GM06990 (cell line): Measurements from ENCODE around the gene ASGR1.

Source experiments
- DNase-seq: peaks from one replicate; pipeline ENCODE4 v3.0.0-alpha.2; 2011; ENCODE audit not compliant: insufficient read length; ENCODE audit errors: extremely low read depth
- H3K27me3 ChIP-seq: replicated peaks from 2 replicates; pipeline ENCODE4 v1.6.0; 2011; ENCODE audit warnings: low read length; ENCODE audit not compliant: control insufficient read depth, insufficient read depth
- H3K36me3 ChIP-seq: 2 replicates; pipeline ENCODE4 v1.5.1; 2011; ENCODE audit warnings: low read length; ENCODE audit not compliant: control insufficient read depth, insufficient read depth
- H3K4me3 ChIP-seq: replicated peaks from 2 replicates; pipeline ENCODE4 v1.5.1; 2011; ENCODE audit warnings: low read depth, mild to moderate bottlenecking, control low read depth, low read length
- CTCF ChIP-seq: IDR thresholded peaks from 2 replicates; pipeline ENCODE4 v1.5.1; 2011; ENCODE audit warnings: low read length, control low read depth, mild to moderate bottlenecking, inconsistent platforms; ENCODE audit not compliant: insufficient read depth, poor library complexity, severe bottlenecking

The ASGR1 gene

GRCh38 chr17:7179317-7180254 lies at the start of gene ASGR1:
Gene ASGR1 (minus strand): TSS chr17:7179370. CDS start chr17:7178563, 807 bp downstream.
- TF ChIP-seq CTCF, result no peak
- no peak within 1 kb of the TSS for H3K4me3 ChIP-seq
- no peak for DNase-seq
- H3K27me3 ChIP-seq, result 0 out of 2 replicates have a peak, but pooled peaks cover 1% of the 10 kb centered on the region
- no peaks in the 10 kb centered on the region for H3K36me3 ChIP-seq

- TF ChIP-seq CTCF, result no peak
- no peaks in the 10 kb centered on the region for H3K27me3 ChIP-seq
- DNase-seq, result no peak
- H3K4me3 ChIP-seq, result no peak overlapping the region
- H3K36me3 ChIP-seq, result peaks cover 37% of the 10 kb centered on the region
Observed at GRCh38 chr17:7228920-7229319, 49.8 kb upstream of the ASGR1 start.

- no peak for TF ChIP-seq CTCF
- Histone ChIP-seq H3K27me3 (no peaks in the 10 kb centered on the region), H3K36me3 (peaks cover 48% of the 10 kb centered on the region), H3K4me3 (no peak overlapping the region)
- DNase-seq, result no peak
Observed at GRCh38 chr17:7226721-7227710, 47.8 kb upstream of the ASGR1 start.

GRCh38 chr17:7225711-7226331 lies 46.7 kb upstream of the ASGR1 start:
- no peaks in the 10 kb centered on the region for H3K27me3 ChIP-seq
- no peak overlapping the region for H3K4me3 ChIP-seq
- H3K36me3 ChIP-seq, result peaks cover 48% of the 10 kb centered on the region
- no peak for TF ChIP-seq CTCF
- DNase-seq, result no peak

- no peak for TF ChIP-seq CTCF
- Histone ChIP-seq H3K27me3 (no peaks in the 10 kb centered on the region), H3K36me3 (peaks cover 39% of the 10 kb centered on the region), H3K4me3 (no peak overlapping the region)
- DNase-seq, result no peak
Observed at GRCh38 chr17:7224661-7225111, 45.5 kb upstream of the ASGR1 start.
